NCI-H69 (cell line): ENCODE results near the gene EPB41L3.

Source experiments
- DNase-seq: peaks from one replicate; lab custom pipeline; 2025; lab: John Stamatoyannopoulos, UW

Gene EPB41L3

DNA sequence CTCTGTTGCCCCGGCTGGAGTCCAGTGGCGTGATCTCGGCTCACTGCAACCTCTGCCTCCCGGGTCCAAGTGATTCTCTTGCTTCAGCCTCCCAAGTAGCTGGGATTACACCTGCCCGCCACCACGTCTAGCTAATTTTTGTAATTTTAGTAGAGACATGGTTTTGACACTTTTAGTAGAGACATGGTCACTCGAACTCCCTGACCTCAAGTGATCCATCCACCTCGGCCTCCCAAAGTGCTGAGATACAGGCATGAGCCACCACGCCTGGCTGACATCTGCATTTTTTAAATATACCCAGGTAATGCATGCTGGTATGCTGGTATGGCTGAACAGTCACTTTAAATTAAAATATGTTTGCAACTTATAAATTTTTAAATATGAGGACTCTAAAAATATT lies 91.9 kb downstream of the EPB41L3 start:
- DNase-seq: no peak

DNA sequence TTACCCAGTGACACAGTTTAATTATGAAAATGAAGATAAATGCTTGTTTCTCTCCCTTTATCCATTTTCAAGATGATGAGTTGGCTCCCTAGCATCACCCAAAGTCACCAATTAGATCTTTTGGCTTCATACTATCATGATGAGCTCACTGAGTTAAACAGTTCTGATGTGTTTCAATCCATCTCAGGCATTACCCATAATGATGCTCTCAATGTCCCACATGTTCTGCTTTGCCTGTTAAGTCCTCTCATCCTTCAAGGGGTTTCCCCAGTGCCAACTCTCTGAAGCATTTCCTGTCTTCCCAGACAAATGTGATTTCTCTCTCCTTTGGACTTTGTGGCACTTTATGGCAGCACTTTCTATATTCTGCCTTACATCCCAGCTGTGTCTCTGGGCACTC lies 92.6 kb downstream of the EPB41L3 start:
- DNase-seq: peak; percentile 34

DNA sequence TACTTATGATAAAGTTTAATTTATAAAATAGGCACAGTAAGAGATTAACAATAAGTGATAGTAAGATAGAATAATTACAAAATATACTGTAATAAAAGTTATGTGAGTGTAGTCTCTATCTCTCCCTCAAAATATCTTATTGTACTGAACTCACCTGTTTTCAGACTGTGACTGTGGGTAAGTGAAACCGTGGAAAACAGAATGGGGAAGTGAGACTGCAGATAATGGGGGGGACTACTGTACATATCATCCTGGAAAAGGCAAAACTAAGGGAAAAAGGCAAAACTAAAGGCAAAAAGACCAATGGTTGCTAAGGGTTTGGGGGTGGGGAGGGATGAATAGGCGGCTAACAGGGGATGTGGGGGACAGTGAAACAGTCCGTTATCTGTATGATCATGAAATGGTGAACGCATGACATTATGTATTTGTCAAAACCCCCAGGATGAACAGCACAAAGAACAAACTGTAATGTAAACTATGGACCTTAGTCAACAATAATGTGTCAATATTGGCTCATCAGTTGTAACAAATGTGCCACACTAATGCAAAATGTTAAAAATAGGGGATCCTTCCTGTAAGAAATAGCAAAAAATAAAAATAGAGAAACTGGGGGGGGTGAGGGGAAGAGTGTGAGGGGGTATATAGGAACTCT lies 93.8 kb downstream of the EPB41L3 start:
- DNase-seq: peak; percentile 50

DNA sequence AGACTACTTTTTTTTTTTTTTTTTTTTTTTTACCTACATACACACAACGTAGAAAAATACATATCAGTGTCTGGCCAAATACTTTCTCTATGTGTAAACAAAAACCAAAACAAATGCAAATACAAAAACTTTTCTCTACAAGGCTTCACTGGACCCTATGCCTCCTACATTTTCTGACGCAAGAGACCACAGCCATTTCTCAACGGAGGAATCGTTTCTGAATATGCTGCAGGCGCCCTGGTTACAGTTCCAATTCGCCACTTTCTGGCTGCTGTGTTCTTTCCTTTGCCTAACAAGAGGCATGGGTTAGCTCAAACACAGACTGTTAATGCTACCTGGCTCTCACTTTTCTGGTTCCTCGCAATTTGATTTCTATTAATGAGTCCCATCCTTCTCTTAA lies 96.4 kb downstream of the EPB41L3 start:
- no peak for DNase-seq

DNA sequence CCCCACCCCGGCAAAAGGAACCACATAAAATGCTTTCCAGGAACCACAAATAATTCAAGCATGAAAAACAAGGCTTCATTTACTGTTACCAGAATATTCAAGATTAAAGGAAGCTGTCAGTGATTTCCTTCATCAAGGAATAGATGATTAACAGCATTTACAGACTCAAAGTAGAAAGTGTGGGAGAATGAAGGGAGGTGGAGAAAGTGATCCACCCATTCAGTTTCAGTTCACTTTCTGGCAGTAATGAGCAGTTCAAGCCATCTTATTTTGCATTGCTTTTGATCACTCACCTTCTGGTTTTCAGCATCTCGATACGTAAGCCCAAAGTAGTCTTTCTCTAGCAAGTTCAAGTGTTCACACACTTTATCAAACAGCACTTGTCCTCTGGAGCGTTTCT lies 99.0 kb downstream of the EPB41L3 start:
- DNase-seq: no peak

DNA sequence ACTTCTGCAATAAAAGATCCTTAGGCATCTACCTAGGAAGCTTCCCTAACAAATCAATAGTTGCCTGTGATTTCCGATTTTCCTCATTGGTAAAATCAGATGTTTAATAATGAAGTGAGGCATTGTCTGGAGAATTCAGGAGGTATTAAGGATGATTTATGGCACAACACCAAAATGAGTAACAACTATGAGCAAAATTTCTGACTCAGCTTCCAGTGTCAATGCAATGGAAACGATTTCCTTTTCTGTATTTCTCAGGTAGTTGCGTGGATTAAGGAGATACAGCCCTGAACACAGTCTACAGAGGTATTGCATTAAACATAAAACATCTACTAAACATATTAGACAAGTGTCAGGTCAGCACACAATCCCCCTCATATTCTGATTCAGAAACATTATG lies 99.5 kb downstream of the EPB41L3 start:
- DNase-seq: no peak

DNA sequence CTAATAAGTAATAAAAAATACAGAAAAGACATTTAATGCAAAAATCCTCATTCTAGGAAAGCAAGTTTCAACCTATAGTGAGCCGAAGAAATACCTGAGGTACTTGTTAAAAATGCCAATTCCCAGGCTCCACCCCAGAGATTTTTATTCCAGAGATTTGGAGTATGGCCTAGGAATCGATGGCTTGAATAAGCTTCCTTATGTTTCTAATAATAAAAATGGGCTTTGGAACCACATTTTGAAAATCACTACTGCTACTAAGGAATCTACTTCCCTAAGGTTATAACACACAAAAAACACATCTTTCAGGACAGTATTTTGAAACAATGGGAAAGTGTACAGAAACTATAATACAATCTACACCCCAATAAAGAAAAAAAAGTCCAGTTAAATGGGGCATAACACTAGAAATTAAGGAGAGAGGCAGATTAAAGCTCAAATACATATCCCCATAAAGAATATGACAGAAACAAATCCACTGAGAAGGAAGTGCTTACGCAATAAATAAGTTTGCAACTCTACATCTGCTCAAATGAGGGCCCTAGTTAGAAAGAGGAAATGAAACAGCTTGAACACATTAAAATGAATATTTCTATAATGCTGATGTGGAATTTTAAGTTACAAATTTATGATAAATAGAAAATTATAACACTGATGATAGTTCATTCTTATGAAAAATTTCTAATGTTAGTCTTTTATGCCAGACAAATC lies 103.7 kb downstream of the EPB41L3 start:
- no peak for DNase-seq

DNA sequence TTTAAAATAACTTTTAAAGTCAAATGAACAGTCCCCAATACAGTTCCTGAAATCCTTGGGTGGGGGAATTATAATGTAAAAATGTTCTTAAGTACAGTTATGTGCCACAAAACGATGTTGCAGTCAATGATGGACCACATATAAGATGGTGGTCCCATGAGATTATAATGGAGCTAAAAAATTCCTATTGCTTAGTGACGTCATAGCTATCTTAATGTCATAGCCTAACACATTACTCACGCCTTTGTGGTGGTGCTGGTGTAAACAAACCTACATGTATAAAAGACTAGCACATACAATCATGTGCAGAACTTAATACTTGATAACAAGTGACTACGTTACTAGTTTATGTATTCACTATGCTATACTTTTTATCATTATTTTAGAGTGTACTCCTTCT lies 109.4 kb downstream of the EPB41L3 start:
- DNase-seq: no peak

DNA sequence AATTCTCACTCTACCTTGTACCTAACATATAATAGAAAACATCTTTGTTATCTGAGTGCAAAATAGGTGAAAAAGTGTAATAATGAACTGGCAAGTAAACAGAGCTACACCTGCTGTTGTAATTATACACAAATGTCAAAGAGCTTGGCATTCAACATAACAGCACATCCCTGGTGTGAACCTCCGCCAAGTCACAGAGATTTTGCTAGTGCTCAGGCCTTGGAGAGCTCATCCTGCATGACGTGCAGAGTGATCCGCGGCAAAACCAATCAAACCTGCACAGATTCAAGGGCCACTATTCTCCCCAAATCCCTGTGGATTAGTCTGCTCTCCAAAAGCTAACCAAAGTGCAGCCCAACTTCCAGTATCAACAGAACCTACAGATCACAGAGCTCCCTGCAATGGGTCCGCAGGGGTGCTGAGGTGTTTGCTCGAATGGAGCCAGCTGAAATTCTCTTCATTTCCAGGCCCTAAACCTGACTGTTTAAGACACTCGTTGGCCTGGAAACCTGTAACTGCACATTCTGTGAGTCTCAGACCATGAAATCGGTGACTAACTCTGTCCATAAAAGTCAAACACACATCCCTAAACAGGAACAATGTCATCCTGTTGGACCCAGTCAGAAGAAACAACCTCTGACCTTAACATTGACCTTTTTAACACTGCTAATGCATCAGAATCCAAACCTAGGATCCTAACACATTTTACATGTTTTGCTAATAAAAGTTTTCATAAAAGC lies 111.8 kb downstream of the EPB41L3 start:
- peak; percentile 36 for DNase-seq

DNA sequence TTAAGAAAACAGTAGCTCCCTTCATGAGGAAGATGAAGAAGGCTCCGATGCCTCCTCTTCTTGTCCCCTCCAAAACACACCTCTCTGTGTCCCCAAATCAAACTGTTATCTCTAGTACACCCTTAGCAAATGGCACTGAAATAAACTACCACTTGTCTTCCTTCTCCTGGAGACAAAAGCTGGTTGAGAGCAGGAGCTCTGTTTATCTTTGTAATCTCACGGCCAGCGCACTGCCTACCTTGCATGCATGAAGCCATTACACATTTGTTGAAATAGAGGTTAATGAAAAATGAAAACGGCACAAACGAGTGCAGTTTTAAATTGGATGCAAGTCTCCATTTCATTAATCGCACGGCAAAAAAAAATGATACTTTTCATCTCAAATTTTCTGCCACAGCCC lies 113.7 kb downstream of the EPB41L3 start:
- peak; percentile 17 for DNase-seq

DNA sequence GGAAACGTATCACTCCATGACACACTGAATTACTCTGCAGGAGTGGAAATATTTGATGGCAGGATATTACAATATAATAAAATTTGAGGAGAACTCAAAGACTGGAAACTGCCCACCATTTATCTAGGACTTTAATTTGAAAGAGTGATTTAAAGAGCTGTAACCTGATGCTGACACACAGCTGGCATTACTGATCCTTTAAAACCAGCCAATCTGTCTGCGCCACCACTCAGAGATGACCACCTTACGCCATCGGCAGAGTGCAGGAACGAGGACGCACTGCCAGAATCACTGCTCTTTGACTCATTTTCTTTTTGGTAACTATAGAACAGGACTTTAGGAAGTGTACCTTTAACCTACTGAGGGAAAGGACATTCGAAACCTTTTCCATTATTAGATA lies 114.1 kb downstream of the EPB41L3 start:
- DNase-seq: peak; percentile 57

DNA sequence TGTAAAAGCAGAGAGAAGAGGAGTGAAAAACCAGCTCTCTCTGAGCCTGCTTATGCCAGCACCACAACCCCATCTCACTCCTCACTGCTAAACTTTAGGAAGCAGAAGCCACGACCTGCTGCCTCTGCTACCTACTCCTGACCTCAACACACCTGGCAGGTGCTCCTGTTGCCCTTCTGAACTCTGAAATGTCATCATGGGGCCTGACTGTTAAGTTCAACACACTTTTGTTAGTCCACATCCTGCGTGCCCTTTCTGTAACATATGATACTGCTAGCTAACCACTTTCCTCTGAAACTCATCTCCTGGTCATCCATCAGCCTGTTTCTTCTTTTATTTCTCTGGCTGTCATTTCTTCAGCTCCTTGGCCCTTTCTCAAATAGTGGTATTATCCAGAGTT lies 118.1 kb downstream of the EPB41L3 start:
- peak; percentile 13 for DNase-seq

DNA sequence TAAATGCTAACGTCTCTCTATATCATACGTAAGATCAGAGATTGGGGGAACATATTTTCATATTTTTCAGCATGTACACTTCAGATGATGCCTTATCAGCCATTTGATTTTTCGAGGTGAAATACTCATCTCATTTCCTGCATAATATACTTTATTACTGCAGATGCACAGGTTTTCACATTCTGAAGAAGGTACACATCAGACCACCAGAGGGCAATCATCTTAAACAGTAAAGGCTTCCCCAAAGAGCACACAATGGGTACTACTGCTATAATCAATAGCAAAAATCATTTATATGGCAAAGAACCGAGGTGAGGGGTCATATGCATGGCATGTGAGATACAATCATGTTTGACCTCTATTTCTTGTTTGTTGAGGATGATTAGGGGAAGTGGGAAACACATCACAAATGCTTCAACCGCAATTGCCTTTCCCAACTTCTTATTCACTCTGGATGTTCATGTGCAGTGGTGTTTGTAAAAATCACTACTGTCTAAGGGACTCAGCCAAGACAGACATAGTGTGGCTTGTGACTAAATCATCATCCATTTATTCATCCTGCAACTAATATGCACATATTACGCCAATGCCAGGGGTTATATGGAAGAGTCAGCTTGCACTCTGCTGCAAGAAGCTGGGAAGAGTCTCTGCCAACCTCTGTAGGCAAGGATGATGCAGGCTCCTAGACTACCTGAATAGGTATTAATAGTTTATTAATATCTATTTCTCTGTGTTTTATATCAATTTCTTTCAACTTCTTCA lies 118.7 kb downstream of the EPB41L3 start:
- DNase-seq: peak; percentile 84

DNA sequence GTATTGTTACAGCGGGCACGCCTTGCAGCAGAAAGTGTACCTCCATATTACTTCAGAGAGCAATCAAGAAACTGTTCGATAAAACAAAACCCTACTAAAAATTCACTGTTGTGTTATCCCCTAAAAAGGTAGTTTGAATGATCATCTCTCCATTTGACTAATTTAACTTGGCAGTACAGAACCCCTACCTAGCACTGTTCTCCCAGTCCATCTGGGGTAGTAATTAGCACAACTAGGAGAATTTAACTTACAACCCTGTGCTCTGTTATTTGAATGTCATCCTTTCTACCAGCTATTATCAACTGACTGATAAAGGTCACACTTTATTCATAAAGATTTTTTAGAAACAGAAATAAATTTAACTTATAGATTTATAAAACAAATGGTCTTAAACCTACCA lies 121.2 kb downstream of the EPB41L3 start:
- DNase-seq: no peak

DNA sequence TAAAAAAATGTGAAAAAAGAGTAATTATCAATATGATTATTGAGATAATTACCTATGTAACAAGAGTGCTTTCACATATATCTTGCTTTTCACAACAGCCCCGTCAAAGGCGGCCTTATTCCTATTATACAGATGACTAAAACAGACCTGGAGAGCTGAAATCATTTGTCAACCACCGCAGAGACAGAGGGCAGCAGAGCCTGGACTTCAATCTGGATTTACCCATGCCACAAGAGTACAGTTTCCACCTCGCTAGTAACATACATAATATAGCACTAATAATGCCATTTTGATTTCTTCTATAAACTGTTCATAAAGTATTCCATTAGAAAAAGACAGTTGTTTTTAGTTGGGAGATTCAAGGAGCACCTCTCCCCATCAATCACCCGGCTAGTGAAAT lies 121.8 kb downstream of the EPB41L3 start:
- no peak for DNase-seq

DNA sequence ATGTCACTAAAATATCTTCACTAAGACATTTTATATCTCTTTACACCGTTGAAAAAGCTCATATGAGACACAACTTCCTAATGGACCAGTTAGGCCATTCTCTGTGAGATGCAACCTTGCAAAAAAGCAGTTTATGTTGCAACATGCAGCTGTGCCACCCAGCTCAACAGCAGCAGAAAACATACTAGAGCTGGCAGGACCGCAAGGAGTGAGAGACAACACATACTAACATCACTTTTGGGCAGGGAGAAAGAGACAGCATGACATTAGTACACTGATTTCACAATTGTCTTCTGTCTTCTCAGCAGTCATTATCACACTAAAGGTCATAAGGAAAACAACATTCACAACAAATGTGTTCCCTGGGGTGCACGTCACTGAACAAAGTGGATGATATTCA lies 122.9 kb downstream of the EPB41L3 start:
- no peak for DNase-seq

DNA sequence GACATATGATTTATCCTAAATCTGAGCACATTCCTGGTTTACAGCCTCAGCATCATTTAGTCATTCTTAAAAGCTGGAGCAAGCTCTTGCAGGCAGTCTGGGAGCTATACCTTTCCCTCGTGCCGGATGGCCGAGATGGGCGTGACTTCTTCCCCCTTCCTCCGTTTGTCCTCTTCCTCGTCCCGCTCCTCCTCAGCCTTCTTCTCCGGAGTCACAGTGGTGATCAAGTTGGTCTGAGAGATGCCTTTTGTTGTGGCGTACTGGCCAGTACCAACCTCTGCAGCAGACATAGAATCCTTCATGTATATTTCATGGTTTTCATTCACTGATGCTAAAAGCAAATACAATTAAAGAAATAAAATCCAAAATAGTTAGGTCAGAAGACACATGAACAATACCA lies 124.2 kb downstream of the EPB41L3 start:
- no peak for DNase-seq

DNA sequence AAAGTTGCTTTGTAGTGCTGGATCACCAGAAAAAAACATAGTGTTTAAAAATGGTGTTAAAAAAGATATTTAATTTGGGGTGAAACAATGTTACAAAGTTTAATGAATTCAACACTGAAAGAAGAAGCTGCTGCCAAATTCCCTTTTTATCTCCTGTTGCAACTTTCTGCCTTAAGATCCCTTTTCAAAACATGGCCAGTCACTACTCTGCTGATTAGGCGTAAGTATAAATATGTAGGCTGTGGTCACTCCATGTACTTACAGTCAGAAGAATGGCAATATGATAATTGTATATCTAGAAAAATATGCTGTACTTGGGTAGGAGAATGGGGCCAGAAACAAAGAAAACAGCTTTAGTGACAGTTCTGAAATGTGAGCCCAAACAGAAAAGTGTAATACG lies 124.8 kb downstream of the EPB41L3 start:
- DNase-seq: no peak

DNA sequence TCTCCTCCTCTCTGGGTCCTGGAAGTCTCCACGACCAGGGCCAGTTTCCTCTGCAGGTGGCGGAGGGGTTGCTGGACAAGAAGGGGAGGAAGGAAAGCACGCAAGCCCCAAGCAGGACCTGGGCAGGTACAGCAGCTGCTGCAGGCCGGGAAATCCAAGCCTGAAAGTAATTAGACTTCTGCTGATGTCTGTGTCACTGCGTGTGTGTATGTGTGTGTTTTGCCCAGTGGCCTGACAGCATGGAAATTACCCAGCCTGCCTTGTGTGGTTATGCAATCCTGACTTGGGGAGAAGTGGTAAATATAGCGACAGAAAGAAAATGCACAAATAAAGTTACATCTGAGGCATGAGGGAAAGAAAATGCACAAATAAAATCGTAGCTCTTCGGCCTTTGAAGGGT lies 126.5 kb downstream of the EPB41L3 start:
- no peak for DNase-seq

DNA sequence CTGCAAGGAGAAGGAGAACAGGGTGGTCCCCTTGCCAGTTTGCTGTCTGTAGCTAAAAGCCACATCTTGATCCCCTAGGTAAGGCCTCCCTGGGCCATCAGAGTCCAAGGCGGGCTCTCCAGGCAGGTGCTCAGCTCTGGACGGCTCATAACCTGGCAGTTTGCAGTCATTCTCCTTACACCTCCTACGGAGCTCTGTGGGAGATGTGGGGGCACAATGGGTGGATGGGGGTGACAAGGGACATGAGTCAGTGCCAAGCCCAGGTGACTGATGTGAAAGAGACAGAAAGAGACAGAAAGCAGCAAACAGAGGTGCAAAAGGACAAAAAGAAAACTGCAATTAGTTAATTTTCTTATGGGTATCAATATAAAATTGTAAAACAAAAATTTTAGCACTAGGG lies 127.7 kb downstream of the EPB41L3 start:
- no peak for DNase-seq

DNA sequence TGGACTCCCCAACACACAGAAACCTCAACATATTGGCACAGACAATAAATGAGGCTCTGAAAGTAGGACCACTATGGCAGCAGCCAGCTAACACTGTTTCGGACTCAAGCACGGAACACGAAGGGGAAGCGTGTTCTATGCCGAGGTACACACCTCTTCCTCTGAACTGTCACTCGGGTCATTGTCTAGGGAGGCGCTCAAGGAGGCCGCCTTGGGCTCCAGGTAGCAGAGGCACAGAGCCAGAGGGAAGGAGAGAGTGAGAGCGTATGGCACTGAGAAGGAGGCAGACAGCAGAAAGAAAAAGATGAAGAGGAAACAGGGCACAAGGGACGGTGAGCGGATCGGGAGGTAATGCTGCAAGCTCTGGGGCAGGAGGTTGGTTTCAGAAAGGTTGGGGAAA lies 128.1 kb downstream of the EPB41L3 start:
- no peak for DNase-seq

DNA sequence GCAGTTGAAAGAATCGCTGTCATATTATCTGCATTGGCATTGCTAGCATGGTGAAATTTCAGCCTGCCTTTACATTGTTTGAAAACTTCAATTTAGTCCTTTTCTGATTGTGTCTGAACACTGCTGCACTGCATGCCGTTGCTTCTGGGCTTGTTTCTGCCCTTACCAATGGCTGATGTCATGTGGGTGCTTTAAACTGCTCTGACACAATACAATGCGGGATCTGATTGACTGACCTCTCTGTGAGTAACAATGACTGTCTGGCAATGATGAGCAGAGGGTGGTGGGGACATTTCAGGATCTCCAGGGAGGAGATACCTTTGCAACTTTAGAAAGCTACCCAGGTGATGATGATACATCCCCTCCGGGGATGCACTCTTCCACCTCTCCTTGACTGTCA lies 128.8 kb downstream of the EPB41L3 start:
- no peak for DNase-seq

DNA sequence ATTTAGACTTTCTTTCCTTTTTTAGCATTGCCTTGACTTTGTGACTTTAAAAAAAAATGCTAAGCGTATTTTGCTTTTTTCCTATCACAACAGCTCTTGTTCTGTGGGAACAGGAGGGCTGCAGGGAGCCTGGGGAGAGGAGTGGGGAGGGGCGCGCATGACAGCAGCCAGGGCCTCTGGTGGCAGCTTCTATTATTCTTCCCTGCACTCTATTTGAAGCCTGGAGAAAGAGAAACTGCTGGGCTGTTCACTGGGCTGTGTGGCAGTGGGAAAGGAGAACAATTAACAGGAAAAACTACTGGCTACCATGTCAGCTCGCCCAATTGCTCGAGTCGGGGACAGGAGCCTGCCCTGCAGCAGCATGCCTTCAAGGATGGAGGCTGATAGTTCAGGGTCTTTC lies 129.3 kb downstream of the EPB41L3 start:
- DNase-seq: peak; percentile 50
